Erythroblast (primary cell): ENCODE measurements around the gene PARVA.

ENCODE experiments used
- GATA1 ChIP-seq: IDR thresholded peaks from 2 replicates; pipeline ENCODE4 v1.6.1; 2011; ENCODE audit warnings: low read depth, mild to moderate bottlenecking, control low read depth, low read length, moderate library complexity
- POLR2A ChIP-seq: IDR thresholded peaks from 2 replicates; pipeline ENCODE4 v1.6.1; 2011; ENCODE audit warnings: mild to moderate bottlenecking, low read length

- TF ChIP-seq POLR2A = no peak
- TF ChIP-seq GATA1 = no peak
Observed at GRCh38 chr11:12448131-12448939, 71.0 kb downstream of the PARVA start.
